Measurements from ENCODE around the gene MBIP.

- TF ChIP-seq CTCF (IDR thresholded peaks at IDR 0.05) (no peak), POLR2A (IDR thresholded peaks at IDR 0.05) (no peak)
Observed at GRCh38 chr14:36320200-36320896, at the start of gene MBIP.
